Activated CD8-positive, alpha-beta T cell treated with anti-CD3 and anti-CD28 coated beads for 36 hours (primary cell): Measurements from ENCODE around the gene CNTNAP2. TPM values are rescaled to one million over a fixed set of nuclear protein-coding genes. Genes with fewer than 3 reads are reported as not detected.

Experiments used
- ATAC-seq: fragments of 200-7000 bp; cut with Tn5 transposase; one replicate; pipeline ENCODE4 v1.10.0; 2021; ENCODE audit warnings: mild to moderate bottlenecking, moderate library complexity
- CTCF ChIA-PET: fragments of 350-600 bp; sonication (Branson Sonifier 250); formaldehyde crosslinking; loops from one replicate; lab custom pipeline; 2021; ENCODE audit warnings: antibody characterized with exemption; lab: Charles Lee
- POLR2A ChIA-PET: fragments of 350-600 bp; sonication (Branson Sonifier 250); formaldehyde crosslinking; loops from one replicate; lab custom pipeline; 2021; ENCODE audit warnings: antibody characterized with exemption; lab: Charles Lee
- DNase-seq: peaks from one replicate; pipeline ENCODE4 v3.0.0-alpha.2; 2020
- H3K27ac Mint-ChIP-seq: one replicate; pipeline ENCODE4 v1.8.0; 2021; ENCODE audit warnings: mild to moderate bottlenecking, mixed read lengths
- H3K27me3 Mint-ChIP-seq: one replicate; pipeline ENCODE4 v1.8.0; 2021; ENCODE audit warnings: mixed read lengths
- H3K36me3 Mint-ChIP-seq: one replicate; pipeline ENCODE4 v1.8.0; 2021; ENCODE audit warnings: low read depth, mixed read lengths
- H3K4me1 Mint-ChIP-seq: one replicate; pipeline ENCODE4 v1.8.0; 2021; ENCODE audit warnings: low read depth, mixed read lengths
- H3K4me3 Mint-ChIP-seq: one replicate; pipeline ENCODE4 v1.8.0; 2021; ENCODE audit warnings: mild to moderate bottlenecking, moderate library complexity, mixed read lengths
- H3K9me3 Mint-ChIP-seq: one replicate; pipeline ENCODE4 v1.8.0; 2021; ENCODE audit warnings: mixed read lengths
- CTCF ChIP-seq: fragments of 200-600 bp; IDR thresholded peaks from one replicate; pipeline ENCODE4 v1.8.0; 2022; ENCODE audit warnings: antibody characterized with exemption, mild to moderate bottlenecking
- intact Hi-C: fragments of 100-400 bp; cut with micrococcal nuclease; formaldehyde crosslinking; loops from one replicate; pipeline ENCODE4 v1.10.0; 2022
- total RNA-seq, 2 experiments: library from RNA; stranded (reverse); gene quantifications; one replicate each; pipeline ENCODE4 v1.2.3, GENCODE V29; 2021

The CNTNAP2 gene
- total RNA-seq, 2 experiments from 2014 or later = not detected

DNA sequence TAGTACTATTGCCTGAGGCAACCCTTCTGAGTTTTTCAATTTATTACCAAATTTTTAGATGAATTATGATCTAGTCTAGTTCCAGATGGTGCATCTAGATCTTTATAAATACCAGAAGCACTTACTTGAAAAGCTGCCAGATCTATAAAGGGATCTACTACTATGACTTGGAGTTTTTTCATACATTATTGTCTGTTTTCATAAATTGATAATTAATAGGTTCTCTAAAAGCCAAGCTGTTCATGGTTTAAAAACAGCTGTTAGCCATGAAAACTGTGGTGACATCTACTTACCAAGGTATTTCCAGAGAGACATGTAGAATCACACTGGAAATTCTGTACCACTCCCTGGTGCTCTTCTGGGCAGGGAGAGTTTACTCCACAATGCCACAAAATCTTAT lies 1687.4 kb downstream of the CNTNAP2 start:
- DNase-seq (no peak), ATAC-seq (no peak)
- H3K27me3 Mint-ChIP-seq = no peaks in the 10 kb centered on the region
- intact Hi-C loops = no loop called here
- no peak overlapping the region for H3K27ac Mint-ChIP-seq
- ChIA-PET POLR2A (no interaction called here), CTCF (interaction anchor here (0.7 kb wide), 1 partner anchor 174 kb away, joined by 3 read pairs; no protein-coding TSS in a partner anchor)
- no peaks in the 10 kb centered on the region for H3K4me1 Mint-ChIP-seq
- no peaks in the 10 kb centered on the region for H3K36me3 Mint-ChIP-seq
- H3K9me3 Mint-ChIP-seq = peaks cover 1% of the 10 kb centered on the region
- H3K4me3 Mint-ChIP-seq = no peak overlapping the region
- no peak for TF ChIP-seq CTCF

DNA sequence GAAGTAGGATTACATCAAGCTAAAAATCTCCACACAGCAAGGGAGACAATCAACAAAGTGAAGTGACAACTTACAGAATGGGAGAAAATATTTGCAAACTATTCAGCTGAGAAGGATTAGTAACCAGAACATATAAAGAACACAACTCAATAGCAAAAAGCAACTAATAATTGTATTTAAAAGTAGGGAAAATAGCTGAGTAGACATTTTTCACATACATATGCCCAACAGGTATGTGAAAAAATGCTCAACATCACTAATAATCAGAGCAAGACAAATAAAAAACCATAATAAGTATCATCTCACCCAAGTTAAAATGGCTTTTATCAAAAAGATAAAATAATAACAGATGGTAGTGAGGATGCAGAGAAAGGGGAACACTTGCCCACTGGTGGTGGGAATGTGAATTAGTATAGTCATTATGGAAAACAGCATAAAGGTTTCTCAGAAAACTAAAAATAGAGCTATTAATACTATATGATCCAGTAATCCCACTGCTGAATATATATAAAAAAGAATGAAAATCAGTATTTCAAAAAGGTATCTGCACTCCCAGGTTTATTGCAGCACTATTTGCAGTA lies 1689.5 kb downstream of the CNTNAP2 start:
- POLR2A ChIA-PET = no interaction called here
- ATAC-seq = no peak
- H3K4me3 Mint-ChIP-seq = no peak overlapping the region

GRCh38 chr7:147809786-147810185 lies 1693.2 kb downstream of the CNTNAP2 start:
- CTCF ChIA-PET = no interaction called here
- no peak overlapping the region for H3K27ac Mint-ChIP-seq
- ATAC-seq = no peak

More for the DNA sequence above, 1689.5 kb downstream of the CNTNAP2 start:
- Mint-ChIP-seq H3K27me3 (no peaks in the 10 kb centered on the region), H3K36me3 (no peaks in the 10 kb centered on the region), H3K9me3 (peaks cover 1% of the 10 kb centered on the region), H3K27ac (no peak overlapping the region), H3K4me1 (no peaks in the 10 kb centered on the region)
- no peak for DNase-seq
- CTCF ChIA-PET = no interaction called here
- intact Hi-C loops = no loop called here
- no peak for TF ChIP-seq CTCF

GRCh38 chr7:147810269-147810668 lies 1693.7 kb downstream of the CNTNAP2 start:
- ATAC-seq (no peak), DNase-seq (no peak)
- intact Hi-C loops = no loop called here
- H3K36me3 Mint-ChIP-seq = no peaks in the 10 kb centered on the region
- H3K4me3 Mint-ChIP-seq = no peak overlapping the region
- peaks cover 3% of the 10 kb centered on the region for H3K9me3 Mint-ChIP-seq
- no peak for TF ChIP-seq CTCF
- no peak overlapping the region for H3K27ac Mint-ChIP-seq
- no peaks in the 10 kb centered on the region for H3K27me3 Mint-ChIP-seq
- no peaks in the 10 kb centered on the region for H3K4me1 Mint-ChIP-seq
- CTCF ChIA-PET = no interaction called here
- POLR2A ChIA-PET = no interaction called here

More at GRCh38 chr7:147809786-147810185, 1693.2 kb downstream of the CNTNAP2 start:
- DNase-seq = no peak
- Mint-ChIP-seq H3K4me1 (no peaks in the 10 kb centered on the region), H3K9me3 (peaks cover 4% of the 10 kb centered on the region), H3K27me3 (no peaks in the 10 kb centered on the region), H3K36me3 (no peaks in the 10 kb centered on the region), H3K4me3 (no peak overlapping the region)
- intact Hi-C loops = no loop called here
- POLR2A ChIA-PET = no interaction called here
- TF ChIP-seq CTCF = no peak

DNA sequence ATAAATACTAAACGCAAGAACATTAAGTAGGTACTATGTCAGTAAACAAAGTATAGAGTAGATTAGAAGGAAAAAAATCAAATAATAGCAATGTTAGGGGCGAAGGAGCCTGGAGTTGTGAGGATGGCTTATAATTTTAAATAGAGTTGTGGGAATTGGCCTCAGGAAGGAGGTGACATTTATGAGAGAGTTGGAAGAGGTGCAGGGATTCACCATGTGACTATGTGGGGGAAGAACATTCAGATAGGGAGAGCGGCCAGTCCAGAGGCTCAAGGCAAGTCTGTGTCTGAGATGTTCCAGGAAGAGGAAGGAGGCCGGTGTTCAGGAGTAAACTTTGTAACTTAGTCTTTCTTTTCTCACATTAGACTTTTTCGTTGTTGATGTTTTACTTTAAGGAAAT lies 1695.3 kb downstream of the CNTNAP2 start:
- no peaks in the 10 kb centered on the region for H3K27me3 Mint-ChIP-seq
- no peak for DNase-seq
- no peak for ATAC-seq
- no peak for TF ChIP-seq CTCF
- no peak overlapping the region for H3K4me3 Mint-ChIP-seq
- no peak overlapping the region for H3K27ac Mint-ChIP-seq
- intact Hi-C loops = no loop called here
- peaks cover 3% of the 10 kb centered on the region for H3K9me3 Mint-ChIP-seq
- no peaks in the 10 kb centered on the region for H3K36me3 Mint-ChIP-seq
- no peaks in the 10 kb centered on the region for H3K4me1 Mint-ChIP-seq
- ChIA-PET POLR2A (no interaction called here), CTCF (no interaction called here)
